Smooth muscle cell (in vitro differentiated cells): Measurements from ENCODE around the gene BCAP31. TPM values are rescaled to one million over a fixed set of nuclear protein-coding genes. Genes with fewer than 3 reads are reported as not detected.
"Not testable (repeated sequence)": the region's sequence is repeated elsewhere in the genome, so short reads cannot be mapped to it uniquely, and the experiment has no call there.

Source experiments
- DNase-seq: peaks from one replicate; lab custom pipeline; 2025; ENCODE audit not compliant: unreplicated experiment; lab: John Stamatoyannopoulos, UW
- H2AFZ ChIP-seq: fragments of 200-600 bp; sonication (generic); 2 replicates; pipeline ENCODE4 v1.6.0; 2016; ENCODE audit warnings: antibody characterized with exemption, low read depth, mild to moderate bottlenecking
- H3F3A ChIP-seq: fragments of 200-600 bp; sonication (generic); 2 replicates; pipeline ENCODE4 v1.6.0; 2017; ENCODE audit warnings: antibody characterized with exemption, low read depth
- H3K27ac ChIP-seq: fragments of 200-600 bp; sonication (generic); 2 replicates; pipeline ENCODE4 v1.5.1; 2016; ENCODE audit warnings: low read depth, mild to moderate bottlenecking
- H3K27me3 ChIP-seq: fragments of 200-600 bp; sonication (generic); 2 replicates; pipeline ENCODE4 v1.6.1; 2016; ENCODE audit warnings: low read depth, mild to moderate bottlenecking
- H3K36me3 ChIP-seq: fragments of 200-600 bp; sonication (generic); 2 replicates; pipeline ENCODE4 v1.5.1; 2016; ENCODE audit warnings: low read depth
- H3K4me1 ChIP-seq: fragments of 200-600 bp; sonication (generic); 2 replicates; pipeline ENCODE4 v1.5.1; 2016; ENCODE audit warnings: low read depth
- H3K4me2 ChIP-seq: fragments of 200-600 bp; sonication (generic); 2 replicates; pipeline ENCODE4 v1.6.0; 2016; ENCODE audit warnings: mild to moderate bottlenecking
- H3K4me3 ChIP-seq: fragments of 200-600 bp; sonication (generic); 2 replicates; pipeline ENCODE4 v1.5.1; 2016; ENCODE audit warnings: mild to moderate bottlenecking
- H3K79me2 ChIP-seq: fragments of 200-600 bp; sonication (generic); 2 replicates; pipeline ENCODE4 v1.6.0; 2016; ENCODE audit warnings: low read depth, mild to moderate bottlenecking
- H3K9ac ChIP-seq: fragments of 200-600 bp; sonication (generic); 2 replicates; pipeline ENCODE4 v1.6.0; 2016; ENCODE audit warnings: low read depth
- H3K9me3 ChIP-seq: fragments of 200-600 bp; sonication (generic); replicated peaks from 2 replicates; pipeline ENCODE4 v1.5.1; 2016; ENCODE audit warnings: low read depth
- H4K20me1 ChIP-seq: fragments of 200-600 bp; sonication (generic); 2 replicates; pipeline ENCODE4 v1.6.0; 2016; ENCODE audit warnings: low read depth
- WGBS: methylation state at CpG from one replicate; pipeline ENCODE4 v1.1.7; 2016; ENCODE audit warnings: low lambda C conversion rate; 5-methylcytosine and 5-hydroxymethylcytosine counted together
- polyA plus RNA-seq: library from polyadenylated mRNA; unstranded; fragments of >200 nt; fragmentation: Nextera tagmentation; extraction: Ambion mirVana; gene quantifications from 2 replicates; pipeline ENCODE4 v1.2.1, GENCODE V29; 2016
- total RNA-seq: library from RNA; depleted of rRNA; stranded (reverse); fragments of >200 nt; gene quantifications from 2 replicates; pipeline ENCODE4 v1.2.3, GENCODE V29; 2014
- TF ChIP-seq, protein P1 (sequence below): fragments of 200-600 bp; sonication (generic); IDR thresholded peaks from 2 replicates; pipeline ENCODE4 v1.5.1; 2017; ENCODE audit warnings: borderline replicate concordance, mild to moderate bottlenecking, antibody characterized with exemption; ENCODE audit not compliant: insufficient read depth, poor library complexity, severe bottlenecking

The BCAP31 gene
- total and polyA plus RNA-seq, 2 experiments from 2014 or later = 139 to 207 TPM

DNA sequence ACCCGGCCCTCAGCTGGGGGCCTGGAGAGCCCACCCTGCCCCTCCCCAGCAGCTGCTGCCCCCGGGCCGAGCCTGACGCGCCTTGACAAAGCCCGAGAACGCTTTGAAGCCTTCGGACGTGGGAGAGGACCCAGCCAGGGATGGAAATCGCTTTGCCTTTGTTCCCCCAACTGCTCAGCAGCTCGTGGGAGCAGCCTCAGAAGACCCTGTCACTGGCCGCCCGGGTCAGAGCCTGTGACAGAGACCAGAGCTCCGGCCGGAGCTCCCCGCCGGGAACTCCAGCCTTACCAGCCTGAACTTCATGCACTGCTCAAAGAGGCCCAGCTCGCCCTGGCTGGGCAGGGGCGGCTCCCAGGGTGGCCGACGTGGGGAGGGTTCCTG is 39.0 kb downstream of the BCAP31 start:
- Histone ChIP-seq H3K9me3 (no peaks in the 10 kb centered on the region), H3K36me3 (no peaks in the 10 kb centered on the region), H3K79me2 (no peaks in the 10 kb centered on the region), H3K27me3 (no peaks in the 10 kb centered on the region), H4K20me1 (peaks cover 9% of the 10 kb centered on the region), H3F3A (no peaks in the 10 kb centered on the region), H2AFZ (no peak overlapping the region), H3K27ac (no peak overlapping the region), H3K9ac (no peak overlapping the region), H3K4me3 (no peak overlapping the region), H3K4me1 (no peaks in the 10 kb centered on the region), H3K4me2 (peak overlapping the region; percentile 74)
- TF ChIP-seq, protein P1, sequence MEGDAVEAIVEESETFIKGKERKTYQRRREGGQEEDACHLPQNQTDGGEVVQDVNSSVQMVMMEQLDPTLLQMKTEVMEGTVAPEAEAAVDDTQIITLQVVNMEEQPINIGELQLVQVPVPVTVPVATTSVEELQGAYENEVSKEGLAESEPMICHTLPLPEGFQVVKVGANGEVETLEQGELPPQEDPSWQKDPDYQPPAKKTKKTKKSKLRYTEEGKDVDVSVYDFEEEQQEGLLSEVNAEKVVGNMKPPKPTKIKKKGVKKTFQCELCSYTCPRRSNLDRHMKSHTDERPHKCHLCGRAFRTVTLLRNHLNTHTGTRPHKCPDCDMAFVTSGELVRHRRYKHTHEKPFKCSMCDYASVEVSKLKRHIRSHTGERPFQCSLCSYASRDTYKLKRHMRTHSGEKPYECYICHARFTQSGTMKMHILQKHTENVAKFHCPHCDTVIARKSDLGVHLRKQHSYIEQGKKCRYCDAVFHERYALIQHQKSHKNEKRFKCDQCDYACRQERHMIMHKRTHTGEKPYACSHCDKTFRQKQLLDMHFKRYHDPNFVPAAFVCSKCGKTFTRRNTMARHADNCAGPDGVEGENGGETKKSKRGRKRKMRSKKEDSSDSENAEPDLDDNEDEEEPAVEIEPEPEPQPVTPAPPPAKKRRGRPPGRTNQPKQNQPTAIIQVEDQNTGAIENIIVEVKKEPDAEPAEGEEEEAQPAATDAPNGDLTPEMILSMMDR = no peak
- DNase-seq = no peak
- 52% methylated on average over 16 of the region's 21 CpGs for WGBS

- Histone ChIP-seq H3K9me3 (no peaks in the 10 kb centered on the region), H4K20me1 (peaks cover 4% of the 10 kb centered on the region), H2AFZ (no peak overlapping the region), H3K27ac (no peak overlapping the region), H3F3A (no peaks in the 10 kb centered on the region), H3K4me1 (no peaks in the 10 kb centered on the region), H3K27me3 (no peaks in the 10 kb centered on the region), H3K9ac (no peak overlapping the region), H3K36me3 (no peaks in the 10 kb centered on the region), H3K79me2 (no peaks in the 10 kb centered on the region), H3K4me3 (no peak overlapping the region), H3K4me2 (no peak overlapping the region)
- WGBS = 74% methylated on average over 14 of the region's 21 CpGs
- TF ChIP-seq, protein P1 = no peak
- no peak for DNase-seq
Measured at GRCh38 chrX:153684467-153685155, 39.6 kb downstream of the BCAP31 start.

GRCh38 chrX:153683486-153683885 is 40.7 kb downstream of the BCAP31 start:
- WGBS = 96% methylated on average over 8 of the region's 8 CpGs
- H3K27me3 ChIP-seq, H4K20me1 ChIP-seq, H3K9me3 ChIP-seq, H3F3A ChIP-seq, DNase-seq, H3K36me3 ChIP-seq, H3K9ac ChIP-seq, H3K4me2 ChIP-seq, H3K79me2 ChIP-seq, H3K4me3 ChIP-seq, H2AFZ ChIP-seq, H3K4me1 ChIP-seq, H3K27ac ChIP-seq: not testable (repeated sequence)

- no peak overlapping the region for H3K4me3 ChIP-seq
- no peaks in the 10 kb centered on the region for H3K9me3 ChIP-seq
- no peak overlapping the region for H2AFZ ChIP-seq
- no peaks in the 10 kb centered on the region for H3K36me3 ChIP-seq
- no peaks in the 10 kb centered on the region for H3K79me2 ChIP-seq
- no peaks in the 10 kb centered on the region for H3K27me3 ChIP-seq
- H4K20me1 ChIP-seq = no peaks in the 10 kb centered on the region
- WGBS = 71% methylated on average over 12 of the region's 12 CpGs
- H3K27ac ChIP-seq = no peak overlapping the region
- no peak overlapping the region for H3K4me2 ChIP-seq
- H3K9ac ChIP-seq = no peak overlapping the region
- H3K4me1 ChIP-seq = no peaks in the 10 kb centered on the region
- TF ChIP-seq, protein P1 = no peak
- DNase-seq = no peak
- no peaks in the 10 kb centered on the region for H3F3A ChIP-seq
Measured at GRCh38 chrX:153681175-153681574, 43.0 kb downstream of the BCAP31 start.
